ENCODE measurements around the gene CDK17.
"Not testable (repeated sequence)": the region's sequence is repeated elsewhere in the genome, so short reads cannot be mapped to it uniquely, and the experiment has no call there.

DNA sequence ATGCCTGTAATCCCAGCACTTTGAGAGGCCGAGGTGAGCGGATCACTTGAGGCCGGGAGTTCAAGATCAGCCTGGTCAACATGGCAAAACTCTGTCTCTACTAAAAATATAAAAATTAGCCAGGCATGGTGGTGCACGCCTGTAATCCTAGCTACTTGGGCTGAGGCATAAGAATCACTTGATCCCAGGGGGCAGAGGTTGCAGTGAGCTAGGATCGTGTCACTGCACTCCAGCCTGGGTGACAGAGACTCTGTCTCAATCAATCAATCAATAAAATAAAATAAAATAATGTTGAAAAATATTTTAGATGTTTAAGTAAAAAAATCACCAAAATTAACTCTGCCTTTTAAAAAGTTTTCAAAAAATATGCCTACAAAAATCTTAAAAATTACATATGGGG, 60.6 kb downstream of the CDK17 start:
- not testable (repeated sequence) for TF ChIP-seq CTCF (IDR thresholded peaks at IDR 0.05); EZH2 (IDR thresholded peaks at IDR 0.05; ENCODE audit: borderline replicate concordance, insufficient read depth, low read depth, low read length, poor library complexity, severe bottlenecking)

Data from B cell (primary cell).